ENCODE results near the gene ZNF681. TPM values are rescaled to one million over a fixed set of nuclear protein-coding genes. Genes with fewer than 3 reads are reported as not detected.

The ZNF681 gene
- total RNA-seq (1 to 10 TPM; 1.5 to 1.9 TPM), total RNA-seq (9.3 to 22.5 reads per million in 2 donors)

GRCh38 chr19:23758187-23759074 lies at the start of gene ZNF681:
Gene ZNF681, minus strand, starts transcription at chr19:23758891. Its CDS starts 142 bp downstream, at chr19:23758749.
- H3K9me3 ChIP-seq (ENCODE audit: control insufficient read depth, low read length, poor library complexity, severe bottlenecking) = no peaks in the 10 kb centered on the region
- Mint-ChIP-seq H3K36me3 (ENCODE audit: low read depth) (peaks cover 6% of the 10 kb centered on the region), H3K4me3 (peak within 1 kb of the TSS; percentile 91), H3K27me3 (no peaks in the 10 kb centered on the region), H3K4me1 (peaks cover 15% of the 10 kb centered on the region), H3K27ac (peak within 1 kb of the TSS; percentile 98)
- DNase-seq = peak; percentile 62 to 78 (median 75)
- peak; percentile 92 for ATAC-seq

- Mint-ChIP-seq H3K4me3 (no peak overlapping the region), H3K27ac (no peak overlapping the region)
Observed at GRCh38 chr19:23804676-23805075, 46.0 kb upstream of the ZNF681 start.

DNA sequence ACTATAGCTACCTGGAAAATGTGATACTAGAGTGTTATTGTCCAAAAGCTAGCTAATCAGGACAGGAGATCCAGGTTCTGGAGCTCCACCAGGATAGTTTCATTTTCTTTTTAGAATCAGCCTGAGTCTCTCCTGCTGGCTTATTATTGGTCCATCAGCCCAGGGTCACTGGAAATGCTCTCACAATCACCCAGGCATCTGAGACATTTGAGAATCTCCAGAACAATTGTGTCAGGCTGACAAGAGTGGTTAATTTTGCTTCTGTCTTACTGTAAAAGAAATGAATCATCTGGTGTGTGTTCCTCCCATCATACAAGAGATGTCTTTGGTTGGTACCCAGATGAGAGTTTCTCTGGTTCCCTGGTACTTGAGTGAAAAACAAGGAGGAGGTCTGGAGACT lies 43.6 kb upstream of the ZNF681 start:
- Mint-ChIP-seq H3K36me3 (ENCODE audit: low read depth) (no peaks in the 10 kb centered on the region), H3K27me3 (no peaks in the 10 kb centered on the region), H3K27ac (peak overlapping the region; percentile 93), H3K4me1 (peaks cover 20% of the 10 kb centered on the region), H3K4me3 (peak overlapping the region; percentile 82)
- H3K9me3 ChIP-seq (ENCODE audit: control insufficient read depth, low read length, poor library complexity, severe bottlenecking) = no peaks in the 10 kb centered on the region
- DNase-seq (no peak), ATAC-seq (no peak)

More at GRCh38 chr19:23804676-23805075, 46.0 kb upstream of the ZNF681 start:
- H3K27me3 Mint-ChIP-seq = no peaks in the 10 kb centered on the region
- H3K36me3 Mint-ChIP-seq (ENCODE audit: low read depth) = no peaks in the 10 kb centered on the region
- no peaks in the 10 kb centered on the region for H3K9me3 ChIP-seq (ENCODE audit: control insufficient read depth, low read length, poor library complexity, severe bottlenecking)
- ATAC-seq (no peak), DNase-seq (no peak)
- peaks cover 14% of the 10 kb centered on the region for H3K4me1 Mint-ChIP-seq

DNA sequence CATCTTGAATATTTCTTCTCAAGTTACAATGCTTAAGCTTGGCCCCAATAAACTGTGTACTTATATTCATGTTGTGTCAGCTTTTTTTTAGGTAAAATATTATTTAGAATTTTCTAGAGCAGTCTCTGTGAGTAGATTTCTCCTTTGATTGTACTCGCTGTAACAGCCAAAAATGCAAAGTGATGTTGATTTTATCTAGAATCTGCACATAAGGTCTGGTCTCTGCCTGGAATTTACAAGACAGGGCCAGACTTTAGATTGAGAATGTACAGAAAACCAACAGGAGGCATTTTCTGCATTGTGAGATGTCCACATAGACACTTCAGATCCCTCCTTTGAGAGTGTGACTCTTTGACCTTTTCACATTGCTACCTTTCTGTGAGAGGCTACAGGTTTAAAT lies 43.1 kb upstream of the ZNF681 start:
- Mint-ChIP-seq H3K36me3 (ENCODE audit: low read depth) (no peaks in the 10 kb centered on the region), H3K4me3 (peak overlapping the region; percentile 82), H3K4me1 (peaks cover 20% of the 10 kb centered on the region), H3K27ac (peak overlapping the region; percentile 93), H3K27me3 (no peaks in the 10 kb centered on the region)
- no peak for DNase-seq
- no peaks in the 10 kb centered on the region for H3K9me3 ChIP-seq (ENCODE audit: control insufficient read depth, low read length, poor library complexity, severe bottlenecking)
- ATAC-seq = no peak

DNA sequence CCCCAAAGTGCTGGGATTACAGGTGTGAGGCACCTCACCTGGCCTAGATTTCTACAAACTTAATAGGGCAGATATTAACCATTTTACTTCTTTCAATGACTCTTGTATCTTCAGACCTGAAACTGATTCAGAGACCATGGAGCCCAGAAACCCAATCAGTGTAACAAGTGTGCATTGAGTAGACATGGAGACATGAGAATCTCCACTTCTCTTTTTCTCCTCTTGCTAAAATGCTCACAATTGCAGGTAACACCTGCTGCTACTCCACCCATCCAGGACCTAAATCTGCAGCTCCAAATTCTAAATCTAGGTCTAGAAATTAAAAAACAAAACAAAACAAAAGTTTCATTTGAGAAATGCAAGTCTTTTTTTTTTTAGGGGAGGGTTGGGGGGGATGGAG lies 42.2 kb upstream of the ZNF681 start:
- no peaks in the 10 kb centered on the region for H3K36me3 Mint-ChIP-seq (ENCODE audit: low read depth)
- peak overlapping the region; percentile 93 for H3K27ac Mint-ChIP-seq
- H3K4me1 Mint-ChIP-seq = peaks cover 20% of the 10 kb centered on the region
- ATAC-seq = no peak
- H3K4me3 Mint-ChIP-seq = no peak overlapping the region
- H3K27me3 Mint-ChIP-seq = no peaks in the 10 kb centered on the region
- no peak for DNase-seq
- no peaks in the 10 kb centered on the region for H3K9me3 ChIP-seq (ENCODE audit: control insufficient read depth, low read length, poor library complexity, severe bottlenecking)

- peak overlapping the region; percentile 93 for H3K27ac Mint-ChIP-seq
Observed at GRCh38 chr19:23800271-23800670, 41.6 kb upstream of the ZNF681 start.

DNA sequence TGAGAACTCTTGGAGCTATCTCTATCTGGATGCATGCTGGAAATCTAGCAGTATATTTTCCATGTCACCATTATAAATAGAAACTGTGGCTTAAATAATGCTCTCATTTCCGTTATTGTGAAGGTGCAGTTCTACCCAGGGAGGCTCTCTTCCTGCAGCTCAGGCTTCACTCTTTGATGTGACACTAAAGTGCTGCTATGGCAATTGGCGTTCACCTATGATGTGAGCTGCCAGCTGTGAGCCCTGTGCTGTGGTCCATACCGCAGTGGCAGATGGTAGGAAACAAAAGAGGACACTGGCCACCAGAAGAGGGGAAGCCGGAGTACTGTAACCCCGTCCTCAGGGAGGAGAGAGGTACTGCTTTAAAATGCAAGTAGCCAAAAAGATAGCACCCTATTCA lies 40.6 kb upstream of the ZNF681 start:
- H3K36me3 Mint-ChIP-seq (ENCODE audit: low read depth) = no peaks in the 10 kb centered on the region
- peak overlapping the region; percentile 90 for H3K4me3 Mint-ChIP-seq
- DNase-seq (no peak), ATAC-seq (peak; percentile 96)
- peak overlapping the region; percentile 93 for H3K27ac Mint-ChIP-seq
- no peaks in the 10 kb centered on the region for H3K27me3 Mint-ChIP-seq
- peaks cover 20% of the 10 kb centered on the region for H3K4me1 Mint-ChIP-seq
- H3K9me3 ChIP-seq (ENCODE audit: control insufficient read depth, low read length, poor library complexity, severe bottlenecking) = no peaks in the 10 kb centered on the region

More at GRCh38 chr19:23800271-23800670, 41.6 kb upstream of the ZNF681 start:
- no peaks in the 10 kb centered on the region for H3K9me3 ChIP-seq (ENCODE audit: control insufficient read depth, low read length, poor library complexity, severe bottlenecking)
- Mint-ChIP-seq H3K36me3 (ENCODE audit: low read depth) (no peaks in the 10 kb centered on the region), H3K27me3 (no peaks in the 10 kb centered on the region), H3K4me3 (no peak overlapping the region), H3K4me1 (peaks cover 20% of the 10 kb centered on the region)
- no peak for DNase-seq
- ATAC-seq = peak; percentile 58

GRCh38 chr19:23795462-23795861 lies 36.8 kb upstream of the ZNF681 start:
- ATAC-seq (no peak), DNase-seq (no peak)
- Mint-ChIP-seq H3K27ac (no peak overlapping the region), H3K36me3 (ENCODE audit: low read depth) (no peaks in the 10 kb centered on the region), H3K4me3 (no peak overlapping the region), H3K4me1 (peaks cover 8% of the 10 kb centered on the region), H3K27me3 (no peaks in the 10 kb centered on the region)
- no peaks in the 10 kb centered on the region for H3K9me3 ChIP-seq (ENCODE audit: control insufficient read depth, low read length, poor library complexity, severe bottlenecking)

- H3K4me1 Mint-ChIP-seq = peaks cover 4% of the 10 kb centered on the region
- ATAC-seq = no peak
Observed at GRCh38 chr19:23792784-23793183, 34.1 kb upstream of the ZNF681 start.

GRCh38 chr19:23790641-23791488 lies 32.2 kb upstream of the ZNF681 start:
- H3K9me3 ChIP-seq (ENCODE audit: control insufficient read depth, low read length, poor library complexity, severe bottlenecking) = no peaks in the 10 kb centered on the region
- no peak overlapping the region for H3K27ac Mint-ChIP-seq
- no peak overlapping the region for H3K4me3 Mint-ChIP-seq
- DNase-seq (no peak), ATAC-seq (no peak)
- H3K27me3 Mint-ChIP-seq = no peaks in the 10 kb centered on the region
- no peaks in the 10 kb centered on the region for H3K36me3 Mint-ChIP-seq (ENCODE audit: low read depth)
- peaks cover 5% of the 10 kb centered on the region for H3K4me1 Mint-ChIP-seq

More at GRCh38 chr19:23792784-23793183, 34.1 kb upstream of the ZNF681 start:
- no peak overlapping the region for H3K4me3 Mint-ChIP-seq
- DNase-seq = no peak
- H3K36me3 Mint-ChIP-seq (ENCODE audit: low read depth) = no peaks in the 10 kb centered on the region
- H3K27me3 Mint-ChIP-seq = no peaks in the 10 kb centered on the region
- H3K9me3 ChIP-seq (ENCODE audit: control insufficient read depth, low read length, poor library complexity, severe bottlenecking) = no peaks in the 10 kb centered on the region
- H3K27ac Mint-ChIP-seq = peak overlapping the region; percentile 43

GRCh38 chr19:23789246-23789645 lies 30.6 kb upstream of the ZNF681 start:
- Mint-ChIP-seq H3K36me3 (ENCODE audit: low read depth) (no peaks in the 10 kb centered on the region), H3K4me3 (no peak overlapping the region), H3K4me1 (peaks cover 5% of the 10 kb centered on the region), H3K27ac (no peak overlapping the region), H3K27me3 (no peaks in the 10 kb centered on the region)
- ATAC-seq = no peak
- no peaks in the 10 kb centered on the region for H3K9me3 ChIP-seq (ENCODE audit: control insufficient read depth, low read length, poor library complexity, severe bottlenecking)
- DNase-seq = no peak

GRCh38 chr19:23788411-23788810 lies 29.7 kb upstream of the ZNF681 start:
- Mint-ChIP-seq H3K36me3 (ENCODE audit: low read depth) (no peaks in the 10 kb centered on the region), H3K27me3 (no peaks in the 10 kb centered on the region), H3K27ac (no peak overlapping the region), H3K4me1 (peaks cover 5% of the 10 kb centered on the region), H3K4me3 (no peak overlapping the region)
- no peaks in the 10 kb centered on the region for H3K9me3 ChIP-seq (ENCODE audit: control insufficient read depth, low read length, poor library complexity, severe bottlenecking)
- no peak for DNase-seq
- ATAC-seq = no peak

- ATAC-seq (no peak), DNase-seq (no peak)
- no peaks in the 10 kb centered on the region for H3K27me3 Mint-ChIP-seq
- H3K36me3 Mint-ChIP-seq (ENCODE audit: low read depth) = no peaks in the 10 kb centered on the region
- H3K9me3 ChIP-seq (ENCODE audit: control insufficient read depth, low read length, poor library complexity, severe bottlenecking) = no peaks in the 10 kb centered on the region
- peak overlapping the region; percentile 3 for H3K27ac Mint-ChIP-seq
- peaks cover 5% of the 10 kb centered on the region for H3K4me1 Mint-ChIP-seq
- no peak overlapping the region for H3K4me3 Mint-ChIP-seq
Observed at GRCh38 chr19:23787106-23787505, 28.4 kb upstream of the ZNF681 start.

All from T-helper 17 cell (primary cell).